Fibroblast of skin of right biceps (primary cell): Measurements from ENCODE around the gene EFHC1.

Experiments
- DNase-seq: peaks from one replicate; pipeline ENCODE4 v3.0.0-alpha.2; 2013

The EFHC1 gene

GRCh38 chr6:52504782-52505136, 84.6 kb downstream of the EFHC1 start:
- DNase-seq = no peak

DNA sequence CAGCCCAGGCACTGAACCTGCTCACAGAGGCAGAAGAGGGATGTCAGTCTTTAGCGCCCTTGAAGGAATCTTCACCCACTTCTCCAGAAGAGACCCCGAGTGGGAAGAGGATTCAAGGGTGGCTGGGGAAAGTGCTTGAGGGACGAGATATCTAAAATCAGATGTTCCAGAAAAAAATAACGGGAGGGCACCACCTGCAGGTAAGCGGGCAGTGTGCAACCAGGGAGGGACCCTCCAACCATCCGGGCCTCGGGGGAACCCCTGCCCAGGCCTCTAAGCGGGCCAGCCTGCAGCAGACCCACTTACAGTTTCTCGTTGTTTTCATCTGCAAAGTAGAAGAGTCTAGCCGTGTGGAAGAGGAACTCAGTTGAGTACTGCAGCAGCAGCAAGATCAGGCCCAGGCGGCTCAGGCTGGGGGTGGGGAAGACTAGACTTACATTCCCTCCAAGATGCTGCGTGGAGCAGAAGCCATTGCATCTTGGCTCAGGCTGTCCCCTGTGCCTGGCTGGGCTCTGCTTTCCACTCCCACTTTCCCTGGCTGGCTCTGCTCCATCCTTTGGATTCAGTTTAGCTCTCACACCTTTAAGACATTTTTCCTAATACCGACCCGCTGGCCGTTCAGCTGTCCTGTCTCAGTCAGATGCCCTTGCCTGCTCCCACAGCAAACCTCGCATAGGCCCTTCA, 85.7 kb downstream of the EFHC1 start:
- DNase-seq = no peak

DNA sequence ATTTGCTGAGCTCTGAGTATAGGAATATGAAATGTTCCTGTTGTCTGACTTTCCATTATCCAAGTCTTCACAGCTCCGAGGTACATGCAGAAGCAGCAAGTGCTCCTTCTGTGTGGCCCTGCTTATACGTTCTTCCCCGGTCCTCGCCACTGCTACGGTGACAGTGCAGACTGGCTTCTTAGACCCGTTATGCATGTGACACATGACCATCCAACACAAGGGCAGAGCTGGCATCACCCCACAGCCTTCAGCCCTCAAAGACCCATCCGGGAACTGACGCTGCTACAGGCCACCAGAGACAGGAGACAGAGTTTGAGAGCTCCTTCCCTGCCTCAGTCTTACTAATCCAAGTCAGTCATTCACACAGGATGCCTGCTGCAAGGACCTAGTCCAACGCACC, 86.3 kb downstream of the EFHC1 start:
- DNase-seq = no peak

DNA sequence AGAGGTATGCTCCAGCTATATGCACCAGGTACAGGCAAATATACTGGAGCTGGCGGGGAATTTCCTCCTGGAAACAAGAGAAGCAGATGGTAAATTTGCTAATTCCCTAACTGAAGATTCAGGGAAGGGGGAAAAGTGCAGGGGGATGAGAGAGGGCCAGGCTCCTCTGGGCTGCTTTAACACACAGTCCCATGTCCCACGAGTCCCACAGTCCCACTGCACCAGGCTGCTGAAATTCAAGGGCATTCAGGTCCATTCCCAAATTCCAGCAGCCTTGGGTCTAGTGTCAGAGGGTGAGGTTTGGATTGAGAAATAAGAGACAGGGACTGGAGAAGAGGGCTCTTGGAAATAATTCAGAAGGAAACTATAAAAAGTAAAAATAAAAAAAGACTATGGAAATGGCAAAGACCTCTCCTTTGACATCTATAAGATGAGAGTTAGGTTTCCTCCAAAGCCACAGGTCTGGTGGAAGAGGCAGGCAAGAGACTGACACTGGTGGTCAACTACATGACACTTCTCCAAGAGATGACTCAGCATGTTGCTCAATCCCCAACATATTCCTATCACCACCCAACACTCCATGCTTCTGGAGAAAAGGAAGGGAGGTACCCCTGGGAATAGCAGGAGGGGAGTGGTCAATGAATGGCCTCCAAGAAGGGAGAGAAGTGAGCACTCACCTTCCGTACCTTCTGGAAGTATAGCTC, 87.6 kb downstream of the EFHC1 start:
- peak; percentile 84 for DNase-seq

DNA sequence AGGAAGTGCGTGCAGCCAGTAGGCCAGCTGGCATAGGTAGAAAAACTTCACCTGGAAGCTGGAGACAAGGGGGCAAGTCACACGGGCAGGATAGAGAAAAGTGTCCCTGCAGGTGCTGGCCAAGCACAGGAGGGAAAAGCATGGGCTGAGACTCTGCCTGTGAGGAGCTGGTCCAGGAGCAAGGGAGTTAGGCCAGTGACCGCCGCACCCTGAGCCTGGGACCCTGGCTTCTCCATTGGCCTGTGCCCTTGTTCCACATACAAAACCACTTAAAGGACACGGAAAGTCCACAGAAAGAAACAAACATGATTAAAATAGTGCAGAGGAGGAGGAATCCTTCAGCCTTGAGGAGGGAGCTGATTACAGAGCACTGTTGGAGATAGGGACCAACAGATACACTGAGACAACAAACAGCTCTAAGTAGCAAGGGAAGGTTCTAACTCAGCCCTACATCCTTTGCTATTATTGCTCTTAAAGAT, 88.2 kb downstream of the EFHC1 start:
- DNase-seq = no peak

- DNase-seq = peak; percentile 60
These were observed 89.4 kb downstream of the EFHC1 start for GRCh38 chr6:52509281-52510212.

DNA sequence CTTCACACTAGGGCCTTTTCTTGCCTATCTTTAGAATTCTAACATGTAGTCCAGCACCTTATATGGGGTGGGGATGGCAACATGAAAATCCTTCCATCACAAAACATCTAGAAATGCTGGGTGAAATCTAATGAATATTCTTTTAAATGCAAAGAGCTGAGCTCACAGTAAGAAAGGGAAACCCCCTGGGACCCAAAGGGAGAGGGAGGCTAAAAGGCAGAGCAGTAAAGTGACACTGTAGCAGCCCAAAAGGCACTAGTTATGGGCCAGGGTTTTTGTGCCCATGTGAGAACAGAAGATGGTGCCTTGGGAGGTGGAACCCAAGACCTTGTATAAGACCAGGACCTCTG, 90.0 kb downstream of the EFHC1 start:
- no peak for DNase-seq

DNA sequence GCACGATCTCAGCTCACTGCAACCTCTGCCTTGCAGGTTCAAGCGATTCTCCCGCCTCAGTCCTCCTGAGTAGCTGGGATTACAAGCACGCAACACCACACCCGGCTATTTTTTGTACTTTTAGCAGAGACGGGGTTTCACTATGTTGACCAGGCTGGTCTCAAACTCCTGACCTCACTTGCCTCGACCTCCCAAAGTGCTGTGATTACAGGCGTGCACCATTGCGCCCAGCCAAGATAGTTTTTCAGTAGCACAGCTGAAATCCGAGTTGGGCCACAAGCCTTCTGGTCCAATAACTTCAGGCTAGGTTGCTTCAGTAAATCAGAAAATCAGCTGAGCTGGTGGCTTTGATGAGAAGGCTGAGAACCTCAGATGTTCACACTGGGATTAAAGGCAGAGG, 91.0 kb downstream of the EFHC1 start:
- DNase-seq = no peak

GRCh38 chr6:52511572-52512151, 91.5 kb downstream of the EFHC1 start:
- no peak for DNase-seq

GRCh38 chr6:52512199-52512598, 92.1 kb downstream of the EFHC1 start:
- DNase-seq = peak; percentile 70

GRCh38 chr6:52513464-52513863, 93.3 kb downstream of the EFHC1 start:
- no peak for DNase-seq

- DNase-seq = no peak
These were observed 93.8 kb downstream of the EFHC1 start for GRCh38 chr6:52513896-52514295.

GRCh38 chr6:52514514-52514913, 94.4 kb downstream of the EFHC1 start:
- DNase-seq = peak; percentile 85

DNA sequence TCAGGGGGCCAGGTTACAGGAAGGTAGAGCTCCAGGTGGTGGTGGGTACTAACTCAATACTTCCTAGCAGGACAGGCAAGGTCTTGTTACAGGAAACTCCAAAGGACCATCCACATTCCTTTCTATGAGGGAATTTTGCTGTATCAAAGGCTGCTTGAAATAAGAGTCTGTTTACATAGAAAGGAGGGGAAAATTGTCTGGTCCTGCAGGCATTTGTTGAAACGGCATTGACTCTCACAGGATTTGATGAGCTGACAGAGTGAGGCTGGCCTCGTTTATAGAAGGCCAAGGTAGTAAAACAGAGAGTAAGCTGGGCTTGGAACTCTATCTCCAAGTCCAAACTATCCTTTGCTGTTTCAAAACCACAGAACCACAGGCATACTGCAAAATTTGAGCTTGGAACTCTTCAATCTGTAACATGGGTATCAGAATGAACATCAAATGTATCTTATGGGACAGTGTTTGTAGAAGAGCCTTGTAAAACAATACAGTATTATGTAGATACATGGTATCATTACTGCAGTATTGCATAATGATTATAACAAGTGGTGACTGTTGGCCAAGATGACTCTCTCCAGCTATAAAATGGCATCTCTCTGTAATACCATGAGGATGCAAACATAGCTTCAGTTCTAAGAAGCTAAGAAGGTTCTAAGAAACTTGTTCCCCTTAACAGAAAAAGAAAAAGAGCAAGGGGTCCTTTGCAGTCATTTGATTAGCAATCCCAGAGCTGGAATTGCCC, 95.2 kb downstream of the EFHC1 start:
- DNase-seq = peak; percentile 50

DNA sequence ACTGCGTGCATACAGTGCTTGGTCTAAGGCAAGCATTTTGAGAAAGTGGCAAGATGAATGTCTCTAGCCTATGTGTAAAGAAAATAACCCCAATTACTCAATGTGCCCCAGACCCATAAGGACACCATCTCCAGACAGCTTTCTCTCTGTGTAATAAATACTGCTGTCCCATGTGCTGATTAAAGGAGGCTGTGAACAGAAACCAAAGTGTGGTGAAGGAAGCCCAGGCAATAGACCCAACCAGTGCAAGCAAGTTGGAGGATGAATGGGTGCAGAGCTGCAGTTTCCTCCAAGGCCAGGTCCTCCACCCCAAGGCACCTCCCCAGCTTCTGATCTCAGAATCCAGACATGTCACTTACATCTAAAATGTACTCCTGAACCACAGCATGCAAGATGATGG, 96.1 kb downstream of the EFHC1 start:
- DNase-seq = no peak

DNA sequence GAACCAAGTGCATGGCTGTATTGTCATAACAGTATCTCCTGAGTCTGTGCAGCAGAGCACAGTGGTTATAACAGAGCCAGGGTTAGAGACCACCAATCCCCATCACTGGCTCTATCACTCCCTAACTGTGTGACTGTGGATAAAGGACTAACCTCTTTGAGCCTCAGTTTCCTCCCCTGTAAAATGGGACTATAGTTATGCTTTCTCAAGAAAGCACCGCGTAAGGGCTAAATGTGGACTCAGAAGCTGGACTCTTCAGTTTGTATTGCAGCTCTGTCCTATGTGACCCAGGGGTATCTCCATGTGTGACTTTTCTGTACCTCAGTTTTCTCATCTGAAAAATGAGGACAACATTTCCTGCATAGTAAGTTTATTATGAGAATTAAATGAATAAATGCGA, 96.8 kb downstream of the EFHC1 start:
- DNase-seq = no peak

- peak; percentile 97 for DNase-seq
These were observed 97.5 kb downstream of the EFHC1 start for GRCh38 chr6:52517502-52518278.

- peak; percentile 54 for DNase-seq
These were observed 98.3 kb downstream of the EFHC1 start for GRCh38 chr6:52518279-52518945.

DNA sequence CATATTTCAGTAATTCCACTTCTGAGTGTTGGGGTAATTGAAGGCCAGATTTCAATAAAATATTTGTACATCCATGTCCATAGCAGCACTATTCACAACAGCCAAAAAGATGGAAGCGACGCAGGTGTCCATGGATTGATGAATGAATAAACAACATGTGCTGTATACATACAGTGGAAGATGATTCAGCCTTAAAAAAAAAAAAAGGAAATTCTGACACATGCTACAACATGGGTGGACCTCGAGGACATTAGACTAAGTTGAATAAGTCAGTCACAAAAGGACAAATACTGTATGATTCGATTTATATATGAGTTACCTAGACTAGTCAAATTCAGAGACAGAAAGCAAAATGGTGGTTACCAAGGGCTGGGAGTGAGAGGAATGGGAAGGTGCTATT, 99.5 kb downstream of the EFHC1 start:
- DNase-seq = no peak

DNA sequence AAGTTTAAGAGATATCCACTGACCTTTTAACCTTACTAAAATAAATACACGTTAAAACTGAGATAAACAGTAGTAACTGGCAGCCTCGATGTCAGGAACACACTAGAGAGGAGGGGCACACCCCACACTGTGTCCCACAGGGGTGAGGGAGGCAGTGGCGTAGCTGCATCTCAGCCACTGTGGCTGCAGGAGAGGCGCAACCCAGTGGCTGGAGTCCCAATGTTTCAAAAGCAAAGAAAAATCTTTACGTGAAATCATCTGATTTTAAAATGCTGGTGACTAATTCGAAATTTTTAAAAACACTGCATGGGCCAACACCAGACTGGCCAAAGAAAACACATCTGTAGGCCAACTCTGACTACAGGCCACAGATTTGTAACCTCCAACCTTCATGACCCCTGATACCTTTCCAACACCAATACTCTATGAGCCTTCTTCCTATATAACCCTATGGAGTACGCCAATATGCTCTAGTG, 102.0 kb downstream of the EFHC1 start:
- DNase-seq = no peak

DNA sequence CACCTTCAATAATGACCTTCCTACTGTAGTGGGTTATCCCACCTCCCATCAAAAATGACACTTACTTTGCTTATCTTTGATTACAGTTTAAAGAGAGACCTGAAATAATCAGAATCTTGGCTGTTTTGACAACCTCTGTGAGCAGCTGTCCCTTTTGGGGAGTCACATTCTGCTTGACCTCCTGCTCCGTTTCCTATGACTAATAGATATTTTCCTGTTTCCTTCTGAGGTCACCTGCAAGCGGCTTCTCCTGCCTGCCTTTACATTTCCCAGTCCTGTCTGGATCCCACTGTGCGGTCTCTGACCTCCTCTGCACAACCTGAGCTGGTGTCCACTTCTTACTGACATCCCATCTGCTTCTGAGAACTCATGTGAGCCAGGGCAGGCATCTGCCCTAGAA, 102.5 kb downstream of the EFHC1 start:
- DNase-seq = no peak
